DMS153 treated with DMSO at 0.1 percent for 48 hours (cell line): ENCODE measurements around the gene MEGF11.

Source experiments
- DNase-seq: peaks from one replicate; lab custom pipeline; 2025; ENCODE audit not compliant: unreplicated experiment; lab: John Stamatoyannopoulos, UW

Gene MEGF11

DNA sequence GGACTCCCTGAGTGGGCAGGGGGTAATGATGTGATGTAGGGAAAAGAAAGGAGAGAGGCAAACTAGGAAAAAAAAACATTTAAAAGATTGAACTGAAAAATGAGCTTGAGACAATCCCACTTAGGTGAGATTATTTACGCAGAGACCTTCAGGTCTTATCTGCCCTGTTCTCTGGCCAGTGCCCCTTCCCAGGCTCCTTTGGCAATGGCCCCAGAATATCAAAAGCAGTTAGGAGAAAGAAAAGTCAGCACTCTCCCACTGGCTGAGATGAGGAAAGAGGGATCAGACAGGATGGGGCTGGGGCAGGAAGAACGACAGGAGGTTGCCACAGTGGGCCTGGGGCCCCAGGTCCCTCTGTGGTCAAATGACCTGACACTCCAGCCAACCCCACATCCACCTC lies 105.4 kb downstream of the MEGF11 start:
- DNase-seq: no peak

DNA sequence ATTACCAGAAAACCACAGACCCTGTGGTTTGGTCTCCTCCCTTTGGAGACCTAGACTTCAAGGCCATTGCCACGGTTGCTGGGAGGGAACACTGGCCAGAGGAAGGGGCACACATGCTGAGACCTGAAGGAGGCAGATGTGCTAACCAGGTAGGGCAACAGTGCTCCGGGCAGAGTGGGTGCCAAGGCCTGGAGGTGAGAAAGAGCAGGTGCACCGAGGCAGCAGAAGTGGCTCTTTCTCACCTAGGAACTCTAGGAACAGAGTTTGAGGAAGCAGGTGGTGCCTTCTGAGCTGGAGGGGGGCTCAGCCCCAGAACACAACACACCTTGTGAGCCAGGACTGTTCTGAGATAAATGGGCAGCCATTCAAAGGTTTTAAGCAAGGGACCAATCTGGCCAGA lies 106.1 kb downstream of the MEGF11 start:
- DNase-seq: no peak

DNA sequence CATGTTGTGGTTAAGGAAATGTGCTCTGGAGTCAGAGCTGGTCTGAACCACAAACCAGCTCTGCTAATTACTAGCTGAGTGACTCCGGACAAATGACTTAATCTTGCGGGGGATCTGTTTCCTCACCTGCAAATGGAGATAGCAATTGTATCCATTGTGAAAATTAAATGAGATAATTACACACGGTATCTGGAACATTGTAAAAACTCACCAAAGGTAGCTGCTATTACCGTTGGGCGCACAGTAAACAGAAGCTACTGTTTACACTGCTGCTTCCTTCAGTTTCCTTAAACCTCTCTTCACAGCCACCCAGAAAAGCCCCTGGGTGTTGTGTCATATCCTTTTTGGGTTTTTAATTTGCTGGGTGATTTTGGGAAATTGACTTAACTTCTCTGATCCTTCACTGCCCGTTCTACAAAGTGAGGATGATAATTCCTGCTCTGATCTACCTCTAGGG lies 107.8 kb downstream of the MEGF11 start:
- DNase-seq: no peak

DNA sequence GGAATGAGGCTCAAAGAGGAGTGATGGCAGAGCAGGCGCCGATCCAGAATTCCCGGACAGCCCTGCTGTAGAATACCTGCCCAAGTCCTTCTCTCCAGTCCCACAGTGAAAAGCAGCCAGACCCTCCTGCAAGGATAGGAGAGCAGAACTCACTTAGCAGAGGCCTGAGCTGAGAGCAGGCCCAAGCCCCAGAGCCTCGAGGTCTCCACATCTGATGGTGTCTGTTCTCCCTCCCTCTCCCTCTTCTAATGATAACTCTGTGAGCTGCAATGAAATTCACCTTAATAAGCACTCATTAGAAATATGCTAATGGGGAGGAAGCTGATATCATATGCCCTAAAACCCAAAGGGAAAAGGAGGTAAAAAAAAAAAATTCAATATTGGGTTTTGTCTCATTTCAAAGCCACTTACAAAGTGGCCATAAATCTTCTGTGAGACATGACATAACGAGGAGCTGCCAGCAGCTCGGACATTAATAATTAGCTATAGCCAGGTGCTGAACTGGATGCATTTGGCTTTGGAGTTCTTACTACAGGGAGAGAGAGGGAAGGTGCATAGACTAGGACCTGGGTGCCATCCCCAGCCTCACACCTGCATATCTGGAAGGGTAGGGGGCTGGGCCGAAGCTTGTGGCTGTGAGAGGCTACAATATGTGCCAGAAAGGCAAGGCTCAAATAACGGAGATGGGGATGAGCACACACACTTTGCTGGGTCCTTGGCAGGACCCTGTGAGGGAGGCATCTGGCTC lies 108.4 kb downstream of the MEGF11 start:
- DNase-seq: no peak

DNA sequence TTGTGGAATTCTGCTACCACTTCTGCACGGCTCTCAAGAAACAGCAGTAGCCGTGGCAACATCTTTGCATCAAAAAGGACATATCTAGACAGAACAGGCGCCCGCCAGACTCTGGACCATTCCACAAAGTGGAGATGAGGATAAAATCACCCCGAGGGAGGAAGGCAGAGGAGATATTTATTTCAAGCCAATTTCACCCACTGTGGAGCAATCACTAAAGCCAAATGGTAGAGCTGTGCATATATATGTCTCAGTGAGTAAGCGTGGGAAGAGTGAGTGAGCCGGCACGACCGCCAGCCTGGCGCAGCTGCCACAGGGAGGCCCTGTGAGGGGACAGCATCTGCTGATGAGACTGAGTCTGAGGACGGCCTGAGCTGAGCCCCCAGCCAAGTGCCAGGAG lies 111.3 kb downstream of the MEGF11 start:
- DNase-seq: no peak

DNA sequence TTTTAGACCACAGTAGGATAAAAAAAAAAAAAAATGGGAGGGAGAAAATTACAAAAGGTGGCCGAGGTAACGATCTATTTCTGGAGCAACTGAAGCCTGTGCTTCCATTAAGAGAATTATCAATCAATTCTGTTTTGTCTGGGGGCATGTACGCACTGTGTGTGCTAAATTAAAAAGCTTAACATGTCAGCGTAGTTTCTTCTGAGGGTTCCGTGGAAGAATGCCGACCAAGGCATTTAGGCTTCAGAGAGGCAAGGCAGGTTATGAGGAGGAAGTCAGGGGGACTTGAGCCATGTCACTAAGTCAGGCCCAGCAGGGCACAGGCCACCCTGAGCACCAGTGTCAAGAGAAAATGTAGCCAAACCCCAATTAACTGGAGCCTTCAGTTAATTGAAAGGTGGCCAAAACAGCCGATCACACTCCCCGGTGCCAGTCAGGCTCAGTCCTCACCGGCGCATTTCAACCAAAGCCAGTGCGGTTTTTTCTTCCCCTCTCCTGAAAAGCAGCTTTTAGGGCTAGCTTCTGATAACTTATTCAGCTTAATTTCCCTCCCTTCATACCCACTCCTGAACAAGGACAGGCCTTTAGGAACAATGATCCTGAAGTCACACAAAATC lies 113.9 kb downstream of the MEGF11 start:
- DNase-seq: no peak

DNA sequence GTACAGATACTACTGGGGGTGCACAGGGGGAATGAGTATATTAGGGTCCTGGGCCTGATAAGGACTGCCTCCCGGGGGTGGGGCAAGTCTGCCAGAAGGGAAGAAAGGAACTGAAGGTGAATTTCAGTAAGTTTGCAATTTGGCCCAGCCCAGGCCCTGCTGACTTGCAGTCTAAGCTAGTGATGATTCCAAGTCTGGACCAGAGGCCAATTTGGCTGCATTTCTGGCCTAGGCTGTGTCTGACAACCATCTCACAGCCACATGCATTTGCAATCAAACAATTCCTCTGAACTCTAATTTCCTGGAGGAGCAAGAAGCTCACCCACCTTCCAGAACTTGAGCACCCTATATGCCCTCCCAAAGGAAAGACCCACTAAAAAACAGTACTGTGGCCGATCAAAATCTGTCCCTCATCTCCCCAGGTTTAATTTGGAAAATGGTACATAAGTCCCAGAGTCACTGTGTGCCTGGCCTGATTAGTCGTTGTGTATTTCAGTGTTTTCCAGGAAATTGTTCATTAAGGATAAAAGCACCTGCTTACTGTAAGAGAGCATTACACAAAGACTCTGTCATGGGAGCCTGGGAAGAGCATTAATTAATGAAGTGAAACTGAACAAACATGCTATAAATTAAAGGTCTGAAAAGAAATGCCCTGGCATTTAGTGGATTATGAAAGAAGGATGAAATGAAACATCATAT lies 114.5 kb downstream of the MEGF11 start:
- no peak for DNase-seq

DNA sequence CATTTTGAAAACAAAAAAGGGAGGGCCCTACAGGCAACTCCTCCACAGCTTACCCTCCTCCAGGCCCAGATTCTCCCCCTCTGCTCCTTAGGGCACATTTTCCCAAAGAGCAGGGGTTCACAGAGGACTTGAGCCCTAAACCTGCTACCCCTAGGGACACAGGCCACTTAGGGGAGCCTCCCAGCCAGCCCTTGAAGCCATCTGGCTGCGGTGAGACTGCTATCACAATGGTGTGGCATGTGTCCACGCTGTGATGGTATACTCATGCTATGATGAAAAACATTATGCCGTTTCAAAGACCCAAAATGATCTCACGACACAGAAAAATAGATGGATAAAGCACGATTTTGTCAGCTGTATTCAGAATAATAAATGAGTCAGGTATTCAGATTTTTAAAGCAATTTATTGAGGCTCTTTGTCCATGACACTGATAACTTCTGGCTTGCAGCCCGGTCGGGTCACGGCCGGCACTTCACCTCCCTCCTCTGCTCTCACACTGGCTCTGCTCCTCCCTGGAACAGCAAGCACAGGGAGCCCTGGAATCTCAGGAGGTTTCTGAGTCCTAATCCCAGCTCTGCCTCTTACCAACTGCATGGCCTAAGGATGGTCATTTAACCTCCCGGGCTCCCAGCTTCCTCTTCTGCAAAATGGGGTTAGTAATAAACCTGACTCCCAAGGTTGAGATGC lies 115.3 kb downstream of the MEGF11 start:
- DNase-seq: no peak

DNA sequence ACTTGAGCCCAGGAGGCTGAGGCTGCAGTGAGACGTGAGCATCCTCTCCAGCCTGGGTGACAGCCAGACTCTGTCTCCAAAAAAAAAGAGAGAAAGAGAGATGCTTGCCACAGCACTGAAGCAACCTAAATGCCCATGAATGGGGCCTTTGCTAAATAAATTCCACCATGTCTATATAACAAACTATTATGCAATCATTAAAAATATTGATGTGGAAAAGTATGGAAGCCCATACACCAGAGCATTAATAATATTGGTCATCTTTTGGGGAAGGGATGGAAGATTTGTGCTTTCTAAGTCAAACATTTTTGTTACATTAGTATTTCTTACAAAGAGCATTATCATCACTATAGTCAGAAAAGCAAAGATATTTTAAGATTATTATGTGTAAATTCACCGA lies 116.6 kb downstream of the MEGF11 start:
- no peak for DNase-seq

DNA sequence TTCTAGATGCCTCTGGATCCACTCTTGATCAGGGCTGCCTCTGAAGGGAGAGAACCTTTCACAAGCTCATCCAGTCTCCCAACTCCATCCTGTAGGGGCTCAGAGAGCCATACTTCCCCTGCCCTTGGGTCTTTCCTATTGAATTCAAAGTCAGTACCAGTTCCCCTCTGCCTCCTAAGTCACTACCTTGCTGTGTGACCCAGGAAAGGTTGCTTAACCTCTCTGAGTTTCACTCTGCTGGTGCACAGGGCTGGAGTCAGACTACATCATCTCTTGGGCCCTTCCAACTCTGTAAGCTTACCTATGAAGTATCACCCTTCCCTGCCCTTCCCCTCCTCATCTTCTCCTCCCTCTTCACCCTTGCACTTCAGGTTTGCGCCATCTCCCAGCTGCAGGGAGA lies 117.9 kb downstream of the MEGF11 start:
- DNase-seq: no peak

DNA sequence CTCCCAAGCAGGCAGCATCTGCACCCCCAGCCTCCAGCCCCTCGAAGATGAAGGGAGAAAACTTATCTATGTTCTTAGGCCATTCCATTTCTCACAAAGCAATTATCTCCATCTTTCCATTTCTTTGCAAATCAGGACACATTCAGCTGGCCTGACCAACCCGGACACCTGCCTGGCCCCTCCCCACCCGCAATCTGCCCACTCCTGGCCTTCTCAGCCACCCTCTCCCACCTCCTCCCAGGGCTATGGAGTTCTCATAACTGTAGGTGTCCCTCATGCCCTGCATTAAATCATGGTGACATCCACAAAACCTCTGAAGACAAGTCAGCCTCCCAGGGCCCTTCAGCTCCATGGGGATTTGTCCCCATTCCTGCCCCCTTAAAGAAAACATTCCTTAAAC lies 119.3 kb downstream of the MEGF11 start:
- no peak for DNase-seq

DNA sequence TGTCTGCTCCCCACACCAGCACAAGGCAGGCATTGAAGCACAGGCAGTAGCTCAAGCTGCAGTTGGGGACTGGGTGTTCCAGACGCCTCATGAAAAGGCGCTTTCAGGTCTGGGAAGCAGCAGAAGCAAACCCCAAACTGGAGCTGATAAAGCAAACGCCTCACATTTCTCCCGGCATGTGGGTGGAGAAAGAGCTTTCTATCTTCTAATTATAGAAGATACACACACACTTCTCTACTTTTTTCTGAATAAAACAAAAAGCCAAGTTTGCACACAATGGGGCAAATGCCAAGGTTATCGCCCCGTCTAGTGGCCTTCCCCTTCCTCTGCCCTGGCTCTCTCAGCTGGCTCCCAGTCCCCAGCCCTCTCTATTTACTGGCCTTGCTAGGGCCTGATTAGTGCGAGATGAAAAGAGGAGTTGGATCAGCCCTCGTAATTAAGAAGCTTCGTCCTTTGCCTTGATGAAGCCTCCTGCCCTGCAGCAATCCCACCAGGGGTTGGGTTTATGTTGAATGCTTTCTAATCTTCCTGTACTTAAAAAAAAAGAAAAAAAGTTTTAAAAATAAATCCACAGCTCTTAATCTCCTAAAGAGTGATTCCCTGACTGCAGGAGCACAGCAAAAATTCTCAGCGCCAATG lies 120.2 kb downstream of the MEGF11 start:
- no peak for DNase-seq

DNA sequence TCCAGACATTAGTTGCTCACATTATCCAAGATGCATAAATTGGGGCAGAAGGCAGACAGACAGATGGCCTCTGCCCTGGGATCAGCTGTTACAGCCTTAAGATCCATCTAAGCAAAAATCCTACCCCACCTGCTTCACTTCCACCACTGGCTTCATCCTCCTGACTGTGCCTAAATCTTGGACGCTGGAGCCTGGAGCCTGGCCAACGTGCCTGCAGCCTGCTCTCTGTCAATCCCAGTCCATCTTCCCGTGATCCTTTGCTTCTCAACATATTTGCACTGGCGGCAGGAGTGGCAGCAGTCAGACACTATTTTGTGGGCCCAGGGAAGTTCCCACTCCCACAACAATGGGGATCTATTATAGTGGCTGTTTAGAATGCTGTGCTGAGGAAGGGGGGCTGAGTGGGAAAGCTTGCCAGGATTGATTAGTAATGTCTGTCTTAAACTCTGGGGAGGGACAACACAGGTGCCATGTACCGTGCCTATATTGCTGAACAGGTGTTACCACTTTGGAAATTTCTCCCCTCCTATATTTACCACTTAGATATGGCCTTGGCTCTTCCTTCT lies 121.2 kb downstream of the MEGF11 start:
- DNase-seq: no peak

DNA sequence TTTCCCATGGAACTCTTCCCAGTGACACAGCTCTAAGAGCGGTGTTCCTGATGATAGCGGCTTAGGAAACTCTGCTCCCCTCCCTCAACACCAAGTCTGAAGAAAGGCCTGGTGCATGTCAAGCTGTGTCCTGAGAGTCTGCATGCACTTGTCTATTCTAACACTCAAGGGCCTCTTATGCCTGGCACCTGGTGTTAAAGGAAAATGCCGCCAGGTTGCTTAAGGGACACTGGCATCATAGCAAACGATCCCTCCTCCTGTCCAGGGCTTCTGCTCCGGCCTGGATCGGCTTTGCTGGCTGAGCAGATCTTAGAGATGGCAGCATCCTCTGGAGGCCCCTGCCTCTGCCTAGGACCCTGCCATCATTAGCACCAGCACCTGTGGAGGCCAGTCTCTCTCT lies 121.7 kb downstream of the MEGF11 start:
- no peak for DNase-seq

DNA sequence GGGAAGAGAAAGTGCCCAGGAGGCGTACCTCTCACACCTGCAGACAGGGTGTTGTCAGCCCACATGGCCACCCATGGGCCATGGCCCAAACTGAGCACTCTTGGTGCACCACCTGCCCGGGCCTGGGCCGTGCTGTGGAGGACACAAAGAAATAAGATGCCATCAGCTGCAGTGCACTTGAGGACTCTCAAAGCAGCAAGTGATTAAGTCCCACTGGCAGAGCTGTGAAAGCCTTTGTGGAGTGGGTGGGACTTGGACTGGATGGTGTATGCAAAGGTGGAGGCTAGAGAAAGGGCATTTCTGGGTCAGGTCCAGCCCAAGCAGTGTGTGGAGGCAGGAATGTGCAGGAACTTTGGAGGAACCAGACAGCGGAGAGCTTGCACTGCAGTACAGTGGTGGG lies 122.3 kb downstream of the MEGF11 start:
- no peak for DNase-seq

DNA sequence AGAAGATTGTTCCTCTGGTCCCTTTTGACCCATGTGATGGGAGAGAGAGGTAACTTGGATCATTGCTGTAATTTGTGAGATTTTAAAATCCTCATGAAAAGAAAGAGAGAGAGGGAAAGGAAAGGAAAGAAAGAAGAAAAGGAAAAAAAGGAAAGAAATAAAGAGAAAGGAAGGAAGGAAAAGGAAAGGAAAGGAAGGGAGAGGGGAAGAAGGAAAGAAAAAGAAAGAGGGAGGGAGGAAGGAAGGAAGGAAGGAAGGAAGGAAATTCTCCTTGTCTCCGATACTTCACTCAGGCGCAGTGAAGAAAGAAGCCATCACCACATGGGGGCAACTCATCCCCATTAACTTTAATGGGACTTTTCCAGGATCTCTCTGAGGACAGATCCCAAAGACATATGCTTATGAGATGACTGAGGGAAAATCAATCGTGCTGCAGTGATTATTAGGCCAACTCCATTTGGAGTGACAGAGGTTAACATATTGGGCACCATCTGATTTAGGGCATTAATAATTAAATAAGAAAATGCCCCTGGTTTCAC lies 123.0 kb downstream of the MEGF11 start:
- DNase-seq: no peak

DNA sequence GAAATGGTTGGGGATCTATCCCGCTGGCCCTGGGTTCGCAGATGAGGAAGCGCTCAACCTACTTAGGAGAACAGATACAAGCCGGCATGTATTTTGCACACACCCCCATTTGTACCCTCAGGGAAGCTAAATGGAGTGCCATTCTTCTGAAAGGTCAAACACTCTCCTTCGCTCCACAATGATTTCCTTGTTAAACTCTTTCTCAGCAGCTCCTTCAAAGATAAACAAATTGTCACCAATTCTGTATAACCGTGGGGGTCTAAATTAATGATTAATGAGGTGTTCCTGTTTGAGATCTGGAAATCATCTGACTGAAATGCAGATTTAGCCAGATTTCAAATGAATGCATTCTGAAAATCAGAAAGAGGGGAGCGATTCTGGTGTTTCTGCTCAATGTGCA lies 124.0 kb downstream of the MEGF11 start:
- no peak for DNase-seq

DNA sequence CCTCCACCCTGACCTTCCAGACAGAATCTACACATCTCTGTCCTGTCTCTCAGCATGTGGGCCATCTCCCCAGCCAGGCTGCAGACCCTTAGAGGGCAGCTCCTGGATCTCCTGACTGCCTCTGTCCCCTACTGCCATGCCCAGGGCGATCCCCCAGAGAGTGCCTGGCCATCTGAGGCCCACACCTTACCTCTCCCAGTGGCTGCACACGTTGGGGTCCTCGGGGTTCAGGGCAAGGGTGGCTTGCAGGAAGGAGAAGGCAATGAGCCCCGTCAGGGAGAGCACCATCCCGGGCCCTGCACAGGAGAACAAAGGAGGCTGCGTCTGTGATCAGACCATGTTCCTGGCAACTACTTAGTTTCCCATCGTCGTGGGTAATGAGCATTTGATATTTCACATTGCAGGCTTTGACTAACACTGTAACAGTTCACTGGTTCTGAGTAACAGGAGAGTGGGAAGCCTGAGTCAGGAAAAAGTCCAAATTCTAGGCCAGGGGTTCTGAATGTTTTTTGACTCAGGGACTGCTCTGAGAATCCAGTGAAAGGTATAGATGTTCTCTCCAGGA lies 125.4 kb downstream of the MEGF11 start:
- DNase-seq: no peak

DNA sequence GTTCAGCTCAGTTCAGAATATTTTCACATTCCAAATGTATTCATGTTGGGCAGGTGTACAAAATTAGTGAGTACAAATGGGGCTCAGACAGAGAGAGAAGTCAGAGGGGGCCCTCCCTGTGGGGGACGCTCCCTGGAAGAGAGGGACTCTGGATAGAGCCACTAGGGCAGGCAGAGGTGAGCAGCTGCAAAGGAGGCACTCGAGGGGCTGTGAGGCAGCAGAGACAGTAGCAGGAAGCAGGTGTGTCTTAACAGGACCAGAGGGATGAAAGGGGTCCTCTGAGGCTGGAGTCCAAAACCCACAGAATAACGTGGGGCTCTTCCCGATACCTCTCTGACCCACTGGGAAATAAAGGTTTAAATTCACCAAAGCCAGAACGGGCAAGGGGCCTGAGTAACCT lies 127.1 kb downstream of the MEGF11 start:
- DNase-seq: no peak

DNA sequence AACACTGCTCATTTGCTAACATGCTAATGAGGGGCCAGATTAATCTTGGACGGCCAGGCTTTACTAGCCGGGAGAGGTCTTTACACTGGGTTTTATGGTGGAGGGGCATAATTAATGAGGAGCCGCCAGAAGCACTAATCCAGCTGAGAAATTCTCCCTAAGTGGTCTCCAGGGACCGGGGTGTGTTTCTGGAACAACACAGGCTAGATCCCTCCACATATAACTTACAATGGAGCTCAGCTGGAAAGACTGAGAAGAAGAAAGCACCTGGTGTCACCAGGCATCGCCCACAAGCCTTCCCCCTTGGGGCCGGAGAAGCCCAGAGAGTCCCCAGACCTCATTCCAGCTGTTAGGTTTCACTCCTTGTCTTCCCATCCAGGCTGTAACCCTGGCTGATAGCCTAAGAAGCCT lies 127.5 kb downstream of the MEGF11 start:
- DNase-seq: no peak
